ENCODE measurements around the gene MIA. TPM values are rescaled to one million over a fixed set of nuclear protein-coding genes. Genes with fewer than 3 reads are reported as not detected.

MIA gene
- total and polyA plus RNA-seq, 12 donors, result 0.74 to 9.2 (median 4.9) TPM; not detected in 6

GRCh38 chr19:40785526-40785925 lies 10.2 kb downstream of the MIA start:
- Histone ChIP-seq H3K9me3 (replicated peaks in 1 of 3) (no peaks in the 10 kb centered on the region), H3K27ac (no peak overlapping the region), H3K36me3 (replicated peaks in 1 of 2) (peaks cover 0 to 9% of the 10 kb centered on the region in 2 donors), H3K27me3 (no peaks in the 10 kb centered on the region), H3K4me1 (replicated peaks in 1 of 2) (no peaks in the 10 kb centered on the region), H3K4me3 (no peak overlapping the region)
- no peak for DNase-seq
- intact Hi-C loops (cut with DNase I), result no loop called here
- 27 to 32% methylated on average over 1 of the region's 1 CpG; no CpG with 5 or more reads in 2 of the 4 donors for WGBS, 4 donors
- no peak for TF ChIP-seq POLR2A (IDR thresholded peaks at IDR 0.05)
- TF ChIP-seq, protein P1, sequence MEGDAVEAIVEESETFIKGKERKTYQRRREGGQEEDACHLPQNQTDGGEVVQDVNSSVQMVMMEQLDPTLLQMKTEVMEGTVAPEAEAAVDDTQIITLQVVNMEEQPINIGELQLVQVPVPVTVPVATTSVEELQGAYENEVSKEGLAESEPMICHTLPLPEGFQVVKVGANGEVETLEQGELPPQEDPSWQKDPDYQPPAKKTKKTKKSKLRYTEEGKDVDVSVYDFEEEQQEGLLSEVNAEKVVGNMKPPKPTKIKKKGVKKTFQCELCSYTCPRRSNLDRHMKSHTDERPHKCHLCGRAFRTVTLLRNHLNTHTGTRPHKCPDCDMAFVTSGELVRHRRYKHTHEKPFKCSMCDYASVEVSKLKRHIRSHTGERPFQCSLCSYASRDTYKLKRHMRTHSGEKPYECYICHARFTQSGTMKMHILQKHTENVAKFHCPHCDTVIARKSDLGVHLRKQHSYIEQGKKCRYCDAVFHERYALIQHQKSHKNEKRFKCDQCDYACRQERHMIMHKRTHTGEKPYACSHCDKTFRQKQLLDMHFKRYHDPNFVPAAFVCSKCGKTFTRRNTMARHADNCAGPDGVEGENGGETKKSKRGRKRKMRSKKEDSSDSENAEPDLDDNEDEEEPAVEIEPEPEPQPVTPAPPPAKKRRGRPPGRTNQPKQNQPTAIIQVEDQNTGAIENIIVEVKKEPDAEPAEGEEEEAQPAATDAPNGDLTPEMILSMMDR (IDR thresholded peaks at IDR 0.05), result no peak

DNA sequence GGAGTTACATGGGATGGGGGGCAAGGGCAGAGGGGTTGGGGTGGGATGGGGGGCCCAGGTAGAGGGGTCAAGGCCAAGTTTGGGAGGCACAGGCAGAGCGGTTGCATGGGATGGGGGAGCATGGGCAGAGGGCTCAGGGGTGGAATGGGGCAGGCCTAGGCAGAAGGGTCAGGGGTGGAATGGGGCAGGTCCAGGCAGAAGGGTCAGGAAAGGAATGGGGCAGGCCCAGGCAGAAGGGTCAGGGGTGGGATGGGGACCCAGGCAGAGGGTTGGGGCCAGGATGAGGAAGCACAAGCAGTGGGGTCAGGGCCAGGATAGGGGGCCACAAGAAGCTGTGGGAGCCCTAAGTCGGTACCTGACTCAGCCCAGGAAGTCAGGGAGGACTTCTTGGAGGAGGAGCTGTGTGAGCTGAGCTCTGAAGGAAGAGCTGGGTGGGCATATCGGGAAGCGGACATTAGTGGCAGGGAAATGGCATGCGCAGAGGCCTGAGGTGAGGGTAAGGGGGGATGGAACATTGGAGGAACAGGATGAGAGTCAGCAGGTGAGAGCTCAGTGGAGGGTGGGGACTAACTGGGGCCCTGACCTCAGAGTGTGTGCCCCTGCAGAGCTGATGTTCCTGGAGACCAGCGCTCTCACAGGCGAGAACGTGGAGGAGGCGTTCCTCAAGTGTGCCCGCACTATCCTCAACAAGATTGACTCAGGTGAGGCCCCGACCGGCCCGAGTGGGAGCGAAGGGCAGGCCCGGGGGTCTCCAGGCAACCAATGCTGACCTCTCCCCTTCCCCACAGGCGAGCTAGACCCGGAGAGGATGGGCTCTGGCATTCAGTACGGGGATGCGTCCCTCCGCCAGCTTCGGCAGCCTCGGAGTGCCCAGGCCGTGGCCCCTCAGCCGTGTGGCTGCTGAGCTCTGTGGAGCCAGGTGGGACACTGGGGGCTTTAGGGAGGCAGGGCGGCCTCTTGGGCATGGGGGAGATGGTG lies 11.0 kb downstream of the MIA start:
- H3K36me3 ChIP-seq (replicated peaks in 1 of 2), result peaks cover 0 to 9% of the 10 kb centered on the region in 2 donors

DNA sequence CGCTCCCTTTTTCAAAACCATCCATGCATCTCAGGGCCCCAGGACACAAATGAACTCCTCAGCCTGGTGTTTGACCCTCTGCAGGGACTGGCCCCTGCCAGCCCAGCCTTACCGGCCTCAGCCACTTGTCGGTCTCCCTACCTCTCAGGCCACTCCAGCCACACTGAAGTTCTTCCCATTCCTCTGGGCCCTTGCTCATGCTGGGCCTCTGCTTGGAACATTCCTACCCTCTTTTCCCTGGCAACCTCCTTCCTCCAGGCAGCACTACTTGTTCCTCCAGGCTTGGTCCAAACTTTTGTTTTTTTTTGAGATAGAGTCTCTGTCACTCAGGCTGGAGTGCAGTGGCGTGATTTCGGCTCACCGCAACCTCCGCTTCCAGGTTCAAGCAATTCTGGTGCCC lies 16.0 kb downstream of the MIA start:
- H3K4me3 ChIP-seq, result no peak overlapping the region
- no peak overlapping the region for H3K27ac ChIP-seq
- H3K27me3 ChIP-seq, result no peaks in the 10 kb centered on the region
- DNase-seq, result no peak
- 71 to 96% (median 78%) methylated on average over 7 of the region's 7 CpGs for WGBS, 4 donors
- intact Hi-C loops (cut with DNase I), result no loop called here
- H3K9me3 ChIP-seq (replicated peaks in 1 of 3), result no peaks in the 10 kb centered on the region
- H3K4me1 ChIP-seq (replicated peaks in 1 of 2), result no peaks in the 10 kb centered on the region
- TF ChIP-seq, protein P1 (IDR thresholded peaks at IDR 0.05), result no peak
- TF ChIP-seq POLR2A (IDR thresholded peaks at IDR 0.05), result no peak
- peaks cover 0 to 9% of the 10 kb centered on the region in 2 donors for H3K36me3 ChIP-seq (replicated peaks in 1 of 2)

More for the DNA sequence above, 11.0 kb downstream of the MIA start:
- whole genome bisulfite sequencing, 4 donors, result 86 to 92% (median 92%) methylated on average over 13 to 25 of the region's 25 CpGs
- no peak for TF ChIP-seq POLR2A (IDR thresholded peaks at IDR 0.05)
- TF ChIP-seq, protein P1 (IDR thresholded peaks at IDR 0.05), result no peak
- Histone ChIP-seq H3K9me3 (replicated peaks in 1 of 3) (no peaks in the 10 kb centered on the region), H3K4me1 (replicated peaks in 1 of 2) (no peaks in the 10 kb centered on the region), H3K27ac (no peak overlapping the region), H3K4me3 (no peak overlapping the region), H3K27me3 (no peaks in the 10 kb centered on the region)
- intact Hi-C loops (cut with DNase I), result no loop called here
- DNase-seq, result no peak

DNA sequence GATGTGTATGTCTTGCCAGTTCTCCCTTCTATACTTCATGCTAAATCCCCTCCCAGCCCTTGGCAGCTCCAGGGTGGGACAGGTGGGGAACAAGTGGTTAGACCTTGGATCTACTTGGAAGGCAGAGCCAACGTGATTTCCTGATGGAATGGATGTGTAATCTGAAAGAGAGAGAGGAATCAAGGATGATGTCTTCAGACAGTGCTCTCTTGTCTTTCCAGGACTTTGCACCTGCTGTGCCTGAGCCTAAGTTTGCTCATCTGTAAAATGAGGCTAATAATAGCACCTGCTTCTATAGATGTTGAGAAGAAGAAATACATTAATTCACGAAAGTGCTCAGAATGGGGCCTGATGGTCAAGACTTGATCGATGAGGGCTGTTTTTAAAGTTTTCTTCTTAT lies 16.7 kb downstream of the MIA start:
- TF ChIP-seq, protein P1 (IDR thresholded peaks at IDR 0.05), result no peak
- no peak for TF ChIP-seq POLR2A (IDR thresholded peaks at IDR 0.05)
- Histone ChIP-seq H3K9me3 (replicated peaks in 1 of 3) (no peaks in the 10 kb centered on the region), H3K27me3 (no peaks in the 10 kb centered on the region), H3K27ac (no peak overlapping the region), H3K4me1 (replicated peaks in 1 of 2) (no peaks in the 10 kb centered on the region), H3K36me3 (replicated peaks in 1 of 2) (peaks cover 0 to 9% of the 10 kb centered on the region in 2 donors), H3K4me3 (no peak overlapping the region)
- DNase-seq, result no peak
- 55 to 83% (median 81%) methylated on average over 3 of the region's 3 CpGs for WGBS, 4 donors
- intact Hi-C loops (cut with DNase I), result no loop called here

All from adrenal gland (tissue), 12 donors.